ENCODE measurements around the gene LAD1. TPM values are rescaled to one million over a fixed set of nuclear protein-coding genes. Genes with fewer than 3 reads are reported as not detected.

The LAD1 gene
- total and polyA plus RNA-seq, 2 of the 13 experiments (the other 11 are each of a cell fraction or from before 2014, with no cell fraction given), result 10.8 to 65.6 TPM

GRCh38 chr1:201405484-201405831, 6.3 kb upstream of the LAD1 start:
- Histone ChIP-seq H2AFZ (ENCODE audit: low read length) (no peak overlapping the region), H3K27ac (ENCODE audit: extremely low read length, insufficient read depth, low read length) (peak overlapping the region; percentile 49), H3K79me2 (ENCODE audit: insufficient read depth, low read length) (no peaks in the 10 kb centered on the region), H3K4me1 (ENCODE audit: insufficient read depth, low read length) (peaks cover 63% of the 10 kb centered on the region), H4K20me1 (ENCODE audit: insufficient read depth, low read length) (no peaks in the 10 kb centered on the region), H3K27me3 (ENCODE audit: control insufficient read depth in 1 of 2, insufficient read depth in 2 of 2, low read length in 2 of 2) (peaks cover under 1 to 5% of the 10 kb centered on the region in 2 experiments; a peak in 1 of 5 replicates), H3K9me3 (ENCODE audit: low read length) (no peaks in the 10 kb centered on the region), H3K9ac (ENCODE audit: insufficient read depth, low read depth, low read length) (peak overlapping the region; percentile 32), H3K4me3 (replicated peaks in 1 of 3; ENCODE audit: insufficient read depth in 1 of 3, low read depth in 2 of 3, low read length in 3 of 3) (peak overlapping the region in 2 of 3 experiments; percentile 14 to 54; a peak in 3 of 6 replicates), H3K36me3 (replicated peaks in 1 of 2; ENCODE audit: control insufficient read depth in 1 of 2, insufficient read depth in 2 of 2, low read length in 2 of 2) (no peaks in the 10 kb centered on the region), H3K4me2 (ENCODE audit: low read depth, low read length) (peak overlapping the region; percentile 76)
- in situ Hi-C loops (cut with HindIII; ENCODE audit: extremely low pct_ligation_motif_present, low pct_unique_long_range_greater_than_20kb) (no loop called here), intact Hi-C loops (cut with micrococcal nuclease; ENCODE audit: unreplicated experiment) (loop anchor here (1.0 kb wide), 1 partner anchor 9 kb away; no protein-coding TSS in a partner anchor)
- ATAC-seq (peak; percentile 82), FAIRE-seq (no peak), DNase-seq (ENCODE audit: low spot score) (peak; percentile 77)
- CTCF ChIA-PET (ENCODE audit: low intra/inter-chr PET ratio, low total read pairs), result no interaction called here
- no TSS peak for BruUV-seq (replicated peaks)
- POLR2A ChIA-PET, result interaction anchor here (0.8 to 3.7 kb wide), 13 partner anchors 9 to 235 kb away, joined by 3 to 40 read pairs (median 7); partner anchors contain the start of gene PHLDA3
- 0% methylated on average over 1 of the region's 10 CpGs for WGBS (ENCODE audit: low lambda C conversion rate)
- peak; percentile 71 for TF ChIP-seq RXRB (CRISPR knock-in tag; IDR thresholded peaks at IDR 0.05; ENCODE audit: borderline replicate concordance)
- peak; percentile 10; the same call in 1 of the 2 replicates for TF ChIP-seq ZMYM3 (CRISPR knock-in tag; IDR thresholded peaks at IDR 0.05)
- no peak for TF ChIP-seq ZNF83 (CRISPR knock-in tag; IDR thresholded peaks at IDR 0.05; ENCODE audit: borderline replicate concordance)
- TF ChIP-seq PITX1 (CRISPR knock-in tag; IDR thresholded peaks at IDR 0.05), result no peak
- no peak; the same call in 1 of the 2 replicates for TF ChIP-seq KAT7 (CRISPR knock-in tag; IDR thresholded peaks at IDR 0.05; ENCODE audit: borderline replicate concordance)
- TF ChIP-seq GABPB1 (CRISPR knock-in tag; IDR thresholded peaks at IDR 0.05), result peak; percentile 51
- TF ChIP-seq TEAD3 (CRISPR knock-in tag; optimal IDR thresholded peaks at IDR 0.05; ENCODE audit: borderline replicate concordance), result peak; percentile 61
- TF ChIP-seq ZNF24 (IDR thresholded peaks at IDR 0.05), result no peak
- TF ChIP-seq PAXIP1 (CRISPR knock-in tag; conservative IDR thresholded peaks at IDR 0.05), result peak; percentile 91
- TF ChIP-seq CEBPG (CRISPR knock-in tag; IDR thresholded peaks at IDR 0.05), result peak; percentile 11; the same call in 1 of the 2 replicates
- no peak; the same call in 1 of the 2 replicates for TF ChIP-seq SP2 (CRISPR knock-in tag; IDR thresholded peaks at IDR 0.05)
- no peak for TF ChIP-seq HMG20B (CRISPR knock-in tag; conservative IDR thresholded peaks at IDR 0.05)
- no peak for TF ChIP-seq NONO (IDR thresholded peaks at IDR 0.05)
- TF ChIP-seq NONO (CRISPR knock-in tag; conservative IDR thresholded peaks at IDR 0.05), result peak; percentile 68
- TF ChIP-seq ZNF605 (CRISPR knock-in tag; IDR thresholded peaks at IDR 0.05), result peak; percentile 61; the same call in 1 of the 2 replicates
- TF ChIP-seq ARID2 (CRISPR knock-in tag; IDR thresholded peaks at IDR 0.05; ENCODE audit: borderline replicate concordance), result no peak
- TF ChIP-seq CREBL2 (CRISPR knock-in tag; IDR thresholded peaks at IDR 0.05; ENCODE audit: borderline replicate concordance), result no peak
- TF ChIP-seq KDM1A (CRISPR knock-in tag; IDR thresholded peaks at IDR 0.05), result no peak
- peak; percentile 23; the same call in 1 of the 2 replicates for TF ChIP-seq ZNF749 (CRISPR knock-in tag; IDR thresholded peaks at IDR 0.05; ENCODE audit: borderline replicate concordance)
- peak; percentile 56 for TF ChIP-seq YY1 (IDR thresholded peaks at IDR 0.05; ENCODE audit: insufficient read depth, insufficient replicate concordance, low read depth, low read length)
- TF ChIP-seq THAP8 (CRISPR knock-in tag; IDR thresholded peaks at IDR 0.05; ENCODE audit: borderline replicate concordance), result no peak

Measured in HepG2 (cell line).